ENCODE data around the gene FER. TPM values are rescaled to one million over a fixed set of nuclear protein-coding genes. Genes with fewer than 3 reads are reported as not detected.

FER gene
- total RNA-seq, 2 experiments from 2014 or later: 4.8 to 7.1 TPM

DNA sequence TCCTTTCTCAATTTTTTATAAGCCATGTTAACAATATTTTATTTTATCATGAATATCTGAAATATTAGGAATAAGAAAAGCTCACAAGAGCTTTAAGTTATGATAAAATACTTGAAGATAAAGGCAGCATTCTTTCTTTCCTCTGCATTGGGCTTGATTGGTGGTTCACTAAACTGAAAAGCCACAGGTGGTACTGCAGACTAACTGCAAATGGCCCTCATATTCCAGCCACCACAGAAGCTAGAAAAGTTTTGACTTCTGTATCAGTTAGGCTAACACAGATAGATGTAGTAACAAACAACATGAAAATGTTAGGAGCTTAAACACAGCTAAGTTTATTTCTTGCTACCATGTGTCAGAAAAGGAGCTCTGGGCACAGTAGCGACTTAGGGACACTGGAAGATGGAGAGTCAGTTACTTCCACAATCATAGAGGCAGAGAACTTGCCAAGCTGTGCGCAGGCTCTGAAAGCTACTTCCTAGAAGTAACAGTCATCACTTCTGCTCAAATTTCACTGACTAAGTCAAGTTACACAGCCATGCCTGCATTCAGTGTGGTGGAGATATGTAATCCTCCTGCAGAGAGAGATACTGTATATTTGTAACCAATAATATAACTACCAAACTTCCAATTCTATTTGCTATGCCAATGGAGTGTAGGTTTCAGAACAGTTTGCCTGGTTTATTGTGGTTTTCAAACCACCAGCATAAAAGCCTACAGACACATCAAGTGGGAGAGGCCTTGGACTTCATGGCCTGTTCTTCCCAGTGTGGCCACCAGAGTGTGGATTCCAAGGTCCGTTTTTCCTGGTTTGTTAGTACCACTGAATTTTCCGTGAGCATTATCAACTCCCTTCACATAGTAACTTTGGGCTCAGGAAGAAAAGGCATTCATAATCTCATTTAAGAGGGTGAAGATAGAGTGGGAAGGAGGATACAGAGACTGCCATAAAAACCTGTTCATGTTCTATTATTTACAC, 393.8 kb downstream of the FER start:
- Mint-ChIP-seq H3K36me3 (ENCODE audit: low read depth) (no peaks in the 10 kb centered on the region), H3K27ac (no peak overlapping the region), H3K4me1 (ENCODE audit: low read depth) (no peaks in the 10 kb centered on the region), H3K27me3 (ENCODE audit: low read depth) (no peaks in the 10 kb centered on the region), H3K9me3 (no peaks in the 10 kb centered on the region), H3K4me3 (no peak overlapping the region)
- no peak for DNase-seq
- intact Hi-C loops (cut with micrococcal nuclease): no loop called here
- CTCF ChIA-PET: interaction anchor here (1.2 kb wide), 1 partner anchor 10 kb away, joined by 3 read pairs; no protein-coding TSS in a partner anchor

DNA sequence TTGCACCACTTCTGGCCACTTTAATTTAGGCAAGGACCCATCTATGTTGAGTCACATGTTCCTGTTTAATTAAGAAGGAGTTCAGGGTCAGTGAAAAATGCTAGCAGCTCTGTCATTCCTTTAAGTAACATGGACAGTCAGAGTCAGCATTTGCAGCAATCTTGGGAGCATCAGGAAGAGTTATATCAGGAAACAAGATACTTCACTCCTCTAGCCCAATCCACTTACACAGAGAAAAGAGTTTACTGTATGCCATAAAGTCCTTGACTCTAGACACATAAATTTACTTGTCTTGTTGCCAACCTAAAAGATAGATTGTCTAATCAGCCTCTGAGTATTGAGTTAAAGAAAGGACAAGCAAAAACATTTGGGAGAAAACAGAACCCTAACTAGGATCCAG, 395.3 kb downstream of the FER start:
- Mint-ChIP-seq H3K27me3 (ENCODE audit: low read depth) (no peaks in the 10 kb centered on the region), H3K36me3 (ENCODE audit: low read depth) (no peaks in the 10 kb centered on the region), H3K9me3 (no peaks in the 10 kb centered on the region), H3K27ac (no peak overlapping the region), H3K4me3 (no peak overlapping the region), H3K4me1 (ENCODE audit: low read depth) (no peaks in the 10 kb centered on the region)
- intact Hi-C loops (cut with micrococcal nuclease): no loop called here
- CTCF ChIA-PET: no interaction called here
- DNase-seq: no peak

DNA sequence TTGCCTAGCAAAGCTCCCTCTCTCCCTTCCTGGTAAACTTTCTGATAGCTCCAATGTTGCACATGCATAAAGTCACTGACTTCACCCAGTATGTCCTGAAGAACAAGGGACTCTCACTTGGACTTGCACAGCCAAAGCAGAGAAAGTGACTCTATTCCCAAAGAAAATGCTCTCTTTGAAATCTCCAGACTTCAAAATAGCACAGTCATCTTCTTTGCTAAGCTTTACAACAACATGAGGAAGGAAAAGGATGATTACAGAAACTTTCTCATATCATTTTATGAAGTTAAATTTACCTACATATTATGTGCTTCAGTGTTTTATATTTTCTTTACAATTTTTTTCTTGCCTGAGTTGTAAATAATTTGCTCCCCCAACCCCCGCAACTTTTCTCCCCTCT, 397.4 kb downstream of the FER start:
- Mint-ChIP-seq H3K27ac (no peak overlapping the region), H3K27me3 (ENCODE audit: low read depth) (no peaks in the 10 kb centered on the region), H3K4me1 (ENCODE audit: low read depth) (no peaks in the 10 kb centered on the region), H3K36me3 (ENCODE audit: low read depth) (no peaks in the 10 kb centered on the region), H3K4me3 (no peak overlapping the region), H3K9me3 (no peaks in the 10 kb centered on the region)
- intact Hi-C loops (cut with micrococcal nuclease): no loop called here
- CTCF ChIA-PET: interaction anchor here (1.5 kb wide), 1 partner anchor 16 kb away, joined by 3 read pairs; no protein-coding TSS in a partner anchor
- no peak for DNase-seq

DNA sequence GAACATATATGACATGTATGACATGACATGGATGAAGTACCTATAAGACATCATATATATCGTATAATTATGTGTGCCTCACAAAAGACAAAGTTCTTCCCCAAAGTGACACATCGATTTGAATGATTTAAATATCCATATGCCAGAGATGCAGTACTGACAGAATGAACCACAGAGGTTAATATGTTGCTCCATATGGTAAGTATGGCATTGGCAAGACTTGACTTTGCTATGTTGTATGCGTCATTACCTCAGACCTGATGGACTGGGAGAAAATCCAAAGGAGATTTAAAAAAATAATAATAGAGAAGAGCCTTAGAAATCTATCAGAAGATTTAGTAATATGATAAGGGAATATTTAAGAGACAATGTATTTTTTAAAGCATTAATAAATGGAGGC, 398.9 kb downstream of the FER start:
- Mint-ChIP-seq H3K27me3 (ENCODE audit: low read depth) (no peaks in the 10 kb centered on the region), H3K27ac (no peak overlapping the region), H3K4me3 (no peak overlapping the region), H3K36me3 (ENCODE audit: low read depth) (no peaks in the 10 kb centered on the region), H3K9me3 (no peaks in the 10 kb centered on the region), H3K4me1 (ENCODE audit: low read depth) (no peaks in the 10 kb centered on the region)
- DNase-seq: no peak
- intact Hi-C loops (cut with micrococcal nuclease): no loop called here
- CTCF ChIA-PET: no interaction called here

DNA sequence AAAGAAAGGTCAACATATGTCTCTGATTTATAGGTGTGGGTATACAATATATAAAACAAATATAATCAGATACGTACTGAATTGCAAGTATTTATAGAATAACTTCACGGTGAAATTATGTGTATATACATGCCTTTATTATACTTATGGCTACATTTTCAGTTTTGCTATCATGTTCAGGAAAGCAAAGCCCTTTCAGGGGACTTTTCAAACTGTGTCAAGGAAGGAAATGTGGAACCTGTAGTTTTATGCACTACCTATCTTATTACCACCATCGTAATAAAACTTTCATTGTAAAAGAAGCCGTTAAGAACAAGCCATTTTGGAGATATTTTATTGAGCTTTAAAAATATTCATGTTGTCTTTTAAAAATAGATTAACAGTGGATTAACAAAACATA, 404.9 kb downstream of the FER start:
- Mint-ChIP-seq H3K36me3 (ENCODE audit: low read depth) (no peaks in the 10 kb centered on the region), H3K9me3 (no peaks in the 10 kb centered on the region), H3K27me3 (ENCODE audit: low read depth) (no peaks in the 10 kb centered on the region), H3K27ac (no peak overlapping the region), H3K4me1 (ENCODE audit: low read depth) (no peaks in the 10 kb centered on the region), H3K4me3 (no peak overlapping the region)
- intact Hi-C loops (cut with micrococcal nuclease): no loop called here
- DNase-seq: no peak
- CTCF ChIA-PET: no interaction called here

DNA sequence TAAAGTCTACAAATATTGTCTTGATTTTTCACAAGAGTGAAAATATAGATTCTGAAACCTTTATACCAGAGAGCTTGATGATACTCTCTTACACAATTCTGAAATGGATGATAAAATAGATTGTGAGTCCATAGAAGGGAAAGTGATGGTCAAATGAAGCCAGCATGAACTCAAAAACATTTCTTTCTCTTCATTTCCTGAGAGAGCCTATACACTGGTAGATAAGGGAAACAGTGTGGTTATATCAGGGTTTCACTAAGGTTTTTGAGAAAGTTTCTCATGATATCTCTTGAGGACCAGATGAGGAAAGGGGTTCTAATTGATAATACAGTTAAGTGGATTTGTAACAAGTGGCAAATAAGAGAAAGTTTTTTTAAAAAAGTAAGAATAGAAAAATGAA, 407.9 kb downstream of the FER start:
- CTCF ChIA-PET: no interaction called here

DNA sequence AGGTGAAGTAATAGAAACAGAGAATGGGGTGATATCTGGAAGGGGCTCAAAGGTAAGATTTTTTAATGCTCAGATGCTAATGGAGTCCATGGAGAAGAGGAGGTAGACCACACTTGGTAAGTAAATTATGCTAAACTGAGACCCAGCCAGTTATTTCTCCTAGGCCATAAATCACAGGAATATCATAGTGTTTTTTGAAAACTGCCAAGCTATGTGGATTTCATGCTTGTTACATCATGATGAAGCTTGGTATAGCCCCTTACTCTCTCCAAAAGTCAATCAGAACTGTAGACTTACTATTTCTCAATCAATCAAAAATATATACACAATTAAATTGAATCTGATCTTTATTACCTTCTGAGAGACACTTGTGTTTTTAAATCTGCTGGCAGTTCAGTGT, 409.2 kb downstream of the FER start:
- intact Hi-C loops (cut with micrococcal nuclease): no loop called here
- Mint-ChIP-seq H3K9me3 (no peaks in the 10 kb centered on the region), H3K4me3 (no peak overlapping the region), H3K27me3 (ENCODE audit: low read depth) (no peaks in the 10 kb centered on the region), H3K4me1 (ENCODE audit: low read depth) (peaks cover 2% of the 10 kb centered on the region), H3K27ac (no peak overlapping the region), H3K36me3 (ENCODE audit: low read depth) (no peaks in the 10 kb centered on the region)
- DNase-seq: no peak
- CTCF ChIA-PET: no interaction called here

More for the DNA sequence above, 407.9 kb downstream of the FER start:
- no peak for DNase-seq
- no peaks in the 10 kb centered on the region for H3K27me3 Mint-ChIP-seq (ENCODE audit: low read depth)
- no peaks in the 10 kb centered on the region for H3K4me1 Mint-ChIP-seq (ENCODE audit: low read depth)
- no peak overlapping the region for H3K27ac Mint-ChIP-seq
- no peaks in the 10 kb centered on the region for H3K36me3 Mint-ChIP-seq (ENCODE audit: low read depth)
- no peaks in the 10 kb centered on the region for H3K9me3 Mint-ChIP-seq
- H3K4me3 Mint-ChIP-seq: no peak overlapping the region
- intact Hi-C loops (cut with micrococcal nuclease): no loop called here

DNA sequence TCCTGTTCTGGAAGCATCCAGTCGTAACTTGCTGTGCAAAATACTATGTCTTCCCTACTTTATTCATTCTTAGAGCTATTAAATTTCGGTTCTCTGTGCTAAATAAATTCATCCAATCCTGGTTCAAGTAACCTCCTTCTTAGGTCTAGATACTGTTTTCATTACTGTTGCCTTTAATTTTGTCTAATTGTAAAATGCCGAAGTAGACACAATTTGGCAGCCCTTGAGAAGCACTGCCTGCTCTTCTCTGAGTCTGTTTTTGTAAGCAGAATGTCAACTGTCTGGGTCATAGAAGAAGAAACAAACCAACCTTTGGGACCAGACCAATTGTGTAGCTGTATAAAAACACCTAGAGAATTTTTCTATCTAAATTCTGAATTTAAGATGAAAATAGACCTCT, 412.8 kb downstream of the FER start:
- H3K9me3 Mint-ChIP-seq: no peaks in the 10 kb centered on the region
- CTCF ChIA-PET: interaction anchor here (0.9 kb wide), 1 partner anchor 16 kb away, joined by 3 read pairs; no protein-coding TSS in a partner anchor
- DNase-seq: no peak
- H3K27me3 Mint-ChIP-seq (ENCODE audit: low read depth): no peaks in the 10 kb centered on the region
- H3K27ac Mint-ChIP-seq: no peak overlapping the region
- intact Hi-C loops (cut with micrococcal nuclease): no loop called here
- no peaks in the 10 kb centered on the region for H3K36me3 Mint-ChIP-seq (ENCODE audit: low read depth)
- no peak overlapping the region for H3K4me3 Mint-ChIP-seq
- H3K4me1 Mint-ChIP-seq (ENCODE audit: low read depth): peaks cover 4% of the 10 kb centered on the region

DNA sequence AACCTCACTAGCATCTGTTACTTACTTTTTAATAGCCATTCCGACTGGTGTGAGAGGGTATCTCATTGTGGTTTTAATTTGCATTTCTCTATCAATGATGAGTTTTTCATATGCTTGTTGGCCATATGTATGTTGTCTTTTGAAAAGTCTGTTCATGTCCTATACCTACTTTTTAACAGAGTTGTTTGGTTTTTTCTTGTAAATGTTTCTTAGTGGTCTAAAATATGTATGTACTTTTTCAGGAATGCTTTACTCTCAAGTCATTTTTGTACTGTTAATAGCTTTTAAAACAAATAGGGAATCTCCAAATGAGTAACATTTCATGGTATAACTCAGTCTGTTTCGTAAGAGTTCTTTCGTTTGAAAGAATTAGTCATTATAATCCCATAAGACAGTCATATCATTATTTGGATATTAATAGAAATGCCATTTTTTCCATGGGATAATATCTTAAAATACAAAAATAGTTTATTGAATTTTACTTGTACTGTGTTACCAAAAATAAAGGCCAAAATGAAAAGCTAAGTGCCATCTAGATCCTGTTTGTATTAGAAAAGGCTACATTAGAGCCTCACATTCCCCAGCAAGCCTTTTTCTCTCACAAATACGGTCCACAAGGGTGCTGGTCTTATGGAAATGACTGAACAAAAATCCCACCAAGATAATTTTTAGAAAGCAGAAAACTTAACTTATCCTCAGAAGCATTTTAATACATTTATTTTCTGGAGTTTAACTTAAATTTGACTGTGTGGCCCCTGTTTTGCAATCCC, 414.4 kb downstream of the FER start:
- DNase-seq: no peak
- Mint-ChIP-seq H3K4me3 (no peak overlapping the region), H3K9me3 (no peaks in the 10 kb centered on the region), H3K4me1 (ENCODE audit: low read depth) (peaks cover 4% of the 10 kb centered on the region), H3K27ac (no peak overlapping the region), H3K27me3 (ENCODE audit: low read depth) (no peaks in the 10 kb centered on the region), H3K36me3 (ENCODE audit: low read depth) (no peaks in the 10 kb centered on the region)
- intact Hi-C loops (cut with micrococcal nuclease): no loop called here
- CTCF ChIA-PET: no interaction called here

DNA sequence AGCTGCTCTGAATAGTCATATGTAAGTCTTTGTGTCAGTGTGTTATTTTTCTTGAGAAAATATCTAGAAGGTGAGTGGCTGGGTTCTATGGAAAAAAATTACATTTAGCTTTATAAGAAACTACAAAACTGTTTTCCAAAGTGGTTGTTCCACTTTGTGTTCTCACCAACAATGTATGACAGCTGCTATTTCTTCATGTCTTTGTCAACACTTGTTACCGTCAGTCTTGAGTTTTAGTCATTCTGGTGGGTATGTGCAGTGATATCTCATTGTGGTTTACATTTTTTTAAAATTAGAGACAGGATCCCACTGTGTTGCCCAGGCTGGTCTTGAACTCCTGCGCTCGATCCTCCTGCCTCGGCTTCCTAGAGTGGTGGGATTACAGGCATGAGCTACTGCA, 415.6 kb downstream of the FER start:
- Mint-ChIP-seq H3K27ac (no peak overlapping the region), H3K4me3 (no peak overlapping the region), H3K9me3 (no peaks in the 10 kb centered on the region), H3K4me1 (ENCODE audit: low read depth) (peaks cover 4% of the 10 kb centered on the region), H3K36me3 (ENCODE audit: low read depth) (no peaks in the 10 kb centered on the region), H3K27me3 (ENCODE audit: low read depth) (no peaks in the 10 kb centered on the region)
- CTCF ChIA-PET: no interaction called here
- intact Hi-C loops (cut with micrococcal nuclease): no loop called here
- no peak for DNase-seq

DNA sequence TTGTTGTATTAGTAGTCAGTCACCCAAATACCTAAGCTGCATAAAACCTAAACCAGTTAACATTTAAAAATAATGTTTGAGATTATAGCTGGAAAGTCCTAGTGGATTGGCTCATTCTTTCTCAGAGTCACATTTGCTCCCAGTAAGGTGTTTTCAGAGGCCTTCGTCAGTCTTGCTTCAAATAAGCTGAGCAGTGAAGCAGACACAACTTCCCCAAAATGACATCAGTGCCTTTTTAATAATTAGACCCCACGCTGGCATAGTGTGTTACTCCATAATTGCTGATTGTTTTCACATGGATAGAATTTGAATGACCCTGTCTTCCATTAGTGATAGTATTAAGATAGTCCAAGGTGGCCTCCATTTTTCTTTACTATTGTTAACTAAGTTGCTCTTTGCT, 416.3 kb downstream of the FER start:
- no peak for DNase-seq
- Mint-ChIP-seq H3K4me3 (no peak overlapping the region), H3K27ac (no peak overlapping the region), H3K4me1 (ENCODE audit: low read depth) (peaks cover 4% of the 10 kb centered on the region), H3K36me3 (ENCODE audit: low read depth) (no peaks in the 10 kb centered on the region), H3K9me3 (no peaks in the 10 kb centered on the region), H3K27me3 (ENCODE audit: low read depth) (no peaks in the 10 kb centered on the region)
- intact Hi-C loops (cut with micrococcal nuclease): no loop called here
- CTCF ChIA-PET: no interaction called here

DNA sequence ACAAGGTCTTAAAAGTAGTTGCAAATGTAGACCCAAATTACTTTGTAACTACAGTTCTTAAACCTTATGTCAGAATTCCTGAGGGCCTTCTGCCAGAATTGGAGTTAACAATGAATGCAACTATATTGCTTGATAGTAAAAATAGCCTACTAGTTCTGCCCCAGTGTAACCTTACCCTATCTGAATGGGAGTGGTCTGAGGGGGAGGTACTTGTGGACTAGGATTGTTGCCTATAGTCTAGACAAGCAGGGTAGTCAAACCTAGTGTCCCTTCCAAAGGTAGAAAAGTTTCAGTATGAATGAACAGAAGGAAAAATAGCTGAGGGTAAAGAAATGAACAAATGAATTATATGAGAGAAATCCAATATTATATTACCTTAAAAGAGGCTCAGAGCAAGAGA, 419.9 kb downstream of the FER start:
- DNase-seq: no peak
- H3K27me3 Mint-ChIP-seq (ENCODE audit: low read depth): no peaks in the 10 kb centered on the region
- H3K4me3 Mint-ChIP-seq: no peak overlapping the region
- no peaks in the 10 kb centered on the region for H3K9me3 Mint-ChIP-seq
- CTCF ChIA-PET: no interaction called here
- H3K27ac Mint-ChIP-seq: no peak overlapping the region
- H3K4me1 Mint-ChIP-seq (ENCODE audit: low read depth): no peaks in the 10 kb centered on the region
- intact Hi-C loops (cut with micrococcal nuclease): no loop called here
- no peaks in the 10 kb centered on the region for H3K36me3 Mint-ChIP-seq (ENCODE audit: low read depth)

DNA sequence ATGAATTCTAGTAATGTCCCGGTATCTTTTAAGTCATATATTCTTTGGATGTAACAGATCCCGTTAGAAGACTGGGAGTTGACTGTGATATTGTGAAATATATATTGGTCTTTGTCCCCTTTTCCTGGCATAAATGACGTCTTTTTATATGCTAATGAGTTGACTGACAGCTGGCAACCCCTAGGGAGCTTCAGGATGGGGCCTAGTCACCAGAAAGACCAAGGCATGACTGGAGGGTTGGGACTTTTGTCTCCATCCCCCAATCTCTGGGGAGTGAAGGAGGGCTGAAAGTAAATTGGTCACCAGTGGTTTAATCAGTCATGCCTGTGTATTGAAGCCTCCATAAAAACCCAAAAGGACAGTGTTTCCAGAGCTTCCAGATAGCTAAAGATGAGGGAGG, 420.5 kb downstream of the FER start:
- no peaks in the 10 kb centered on the region for H3K27me3 Mint-ChIP-seq (ENCODE audit: low read depth)
- no peaks in the 10 kb centered on the region for H3K9me3 Mint-ChIP-seq
- H3K4me1 Mint-ChIP-seq (ENCODE audit: low read depth): no peaks in the 10 kb centered on the region
- CTCF ChIA-PET: no interaction called here
- H3K27ac Mint-ChIP-seq: no peak overlapping the region
- no peak overlapping the region for H3K4me3 Mint-ChIP-seq
- H3K36me3 Mint-ChIP-seq (ENCODE audit: low read depth): no peaks in the 10 kb centered on the region
- no peak for DNase-seq
- intact Hi-C loops (cut with micrococcal nuclease): no loop called here
